Tongue (tissue), 2 donors: ENCODE data around the gene GABRB1. TPM values are rescaled to one million over a fixed set of nuclear protein-coding genes. Genes with fewer than 3 reads are reported as not detected.

Experiments used
- DNase-seq: peaks from one replicate; pipeline ENCODE4 v3.0.0-alpha.2; 2015
- total RNA-seq: library from RNA; depleted of rRNA; stranded (reverse); fragments of >200 nt; gene quantifications from one replicate; pipeline ENCODE4 v1.2.3, GENCODE V29; 2014

GABRB1 gene
- not detected for total RNA-seq

- peak; percentile 75 for DNase-seq
These were observed at the start of gene GABRB1 for GRCh38 chr4:47031011-47031678. Gene GABRB1 (plus strand): TSS chr4:47031567.

GRCh38 chr4:46984781-46985180, 46.6 kb upstream of the GABRB1 start:
- no peak for DNase-seq

GRCh38 chr4:46986922-46987638, 44.3 kb upstream of the GABRB1 start:
- no peak for DNase-seq

GRCh38 chr4:46992338-46992737, 39.0 kb upstream of the GABRB1 start:
- no peak for DNase-seq

GRCh38 chr4:46993075-46994006, 38.0 kb upstream of the GABRB1 start, which contains the start of gene GABRA4:
Gene GABRA4 (minus strand): TSS chr4:46993581. CDS start chr4:46993424, 157 bp downstream.
- peak; percentile 30 for DNase-seq

GRCh38 chr4:46994007-46994405, 37.4 kb upstream of the GABRB1 start:
- DNase-seq, result peak; percentile 5

- no peak for DNase-seq
These were observed 31.8 kb upstream of the GABRB1 start for GRCh38 chr4:46999566-46999965.

- no peak for DNase-seq
These were observed 31.0 kb upstream of the GABRB1 start for GRCh38 chr4:47000406-47000805.

GRCh38 chr4:47002580-47002979, 28.8 kb upstream of the GABRB1 start:
- DNase-seq, result peak; percentile 8

GRCh38 chr4:47010347-47010911, 20.9 kb upstream of the GABRB1 start:
- no peak for DNase-seq

GRCh38 chr4:47010912-47011446, 20.4 kb upstream of the GABRB1 start:
- no peak for DNase-seq

- DNase-seq, result no peak
These were observed 18.7 kb upstream of the GABRB1 start for GRCh38 chr4:47012676-47013075.

GRCh38 chr4:47013373-47013772, 18.0 kb upstream of the GABRB1 start:
- no peak for DNase-seq

GRCh38 chr4:47017081-47017480, 14.3 kb upstream of the GABRB1 start:
- DNase-seq, result no peak

GRCh38 chr4:47017494-47017893, 13.9 kb upstream of the GABRB1 start:
- no peak for DNase-seq

GRCh38 chr4:47031751-47032404, 511 bp downstream of the GABRB1 start:
- DNase-seq, result peak; percentile 6

- peak; percentile 85 for DNase-seq
These were observed 1.2 kb downstream of the GABRB1 start for GRCh38 chr4:47032405-47033106.

GRCh38 chr4:47038263-47038662, 6.9 kb downstream of the GABRB1 start:
- DNase-seq, result no peak

- DNase-seq, result no peak
These were observed 9.5 kb downstream of the GABRB1 start for GRCh38 chr4:47040828-47041227.

- DNase-seq, result no peak
These were observed 12.5 kb downstream of the GABRB1 start for GRCh38 chr4:47043821-47044220.

GRCh38 chr4:47045261-47045660, 13.9 kb downstream of the GABRB1 start:
- DNase-seq, result no peak
